Hepatic stellate cell (primary cell): ENCODE measurements around the gene SPESP1.
"Not testable (repeated sequence)": the region's sequence is repeated elsewhere in the genome, so short reads cannot be mapped to it uniquely, and the experiment has no call there.

ENCODE experiments used
- DNase-seq: peaks from one replicate; pipeline ENCODE4 v3.0.0; 2011; ENCODE audit warnings: low spot score

The SPESP1 gene

DNA sequence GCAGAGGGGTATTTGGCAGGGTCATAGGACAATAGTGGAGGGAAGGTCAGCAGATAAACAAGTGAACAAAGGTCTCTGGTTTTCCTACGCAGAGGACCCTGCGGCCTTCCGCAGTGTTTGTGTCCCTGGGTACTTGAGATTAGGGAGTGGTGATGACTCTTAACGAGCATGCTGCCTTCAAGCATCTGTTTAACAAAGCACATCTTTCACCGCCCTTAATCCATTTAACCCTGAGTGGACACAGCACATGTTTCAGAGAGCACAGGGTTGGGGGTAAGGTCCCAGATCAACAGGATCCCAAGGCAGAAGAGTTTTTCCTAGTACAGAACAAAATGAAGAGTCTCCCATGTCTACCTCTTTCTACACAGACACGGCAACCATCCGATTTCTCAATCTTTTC lies 33.4 kb downstream of the SPESP1 start:
- not testable (repeated sequence) for DNase-seq

DNA sequence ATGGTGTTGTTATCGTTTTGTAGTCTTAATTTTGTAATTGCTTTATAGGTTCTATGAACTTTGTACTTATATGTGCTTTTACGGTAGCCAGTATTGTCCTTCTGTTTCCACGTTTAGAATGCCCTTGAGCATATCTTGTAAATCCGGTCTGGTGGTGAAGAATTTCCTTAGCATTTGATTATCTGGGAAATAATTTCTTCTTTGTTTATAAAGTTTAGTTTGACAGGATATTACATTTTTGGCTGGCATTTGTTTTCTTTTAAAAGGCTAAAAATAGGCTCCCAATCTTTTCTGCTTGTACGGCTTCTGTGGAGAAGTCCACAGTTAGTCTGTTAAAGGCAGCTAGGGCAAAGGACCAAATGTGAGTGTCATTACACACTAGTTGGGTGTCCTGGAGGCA lies 36.7 kb downstream of the SPESP1 start:
- DNase-seq = no peak

DNA sequence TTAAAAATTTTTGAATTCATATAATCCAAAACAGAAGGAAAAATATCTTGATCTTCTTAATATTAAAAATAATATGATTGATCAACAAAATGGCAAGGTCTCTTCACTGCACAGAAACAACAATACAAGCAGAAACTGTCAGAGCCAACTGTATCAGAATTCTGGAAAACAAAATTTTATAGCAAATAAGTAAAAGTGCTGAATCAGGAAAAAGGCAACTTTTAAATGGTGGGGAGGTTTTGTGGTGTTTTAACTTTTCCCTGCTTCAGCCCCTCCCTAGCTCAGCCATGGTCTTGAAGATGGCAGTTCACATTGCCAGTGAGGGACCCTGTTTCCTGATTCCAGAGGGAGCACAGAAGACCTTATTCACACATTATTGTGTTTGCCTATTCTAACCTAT lies 37.6 kb downstream of the SPESP1 start:
- no peak for DNase-seq

DNA sequence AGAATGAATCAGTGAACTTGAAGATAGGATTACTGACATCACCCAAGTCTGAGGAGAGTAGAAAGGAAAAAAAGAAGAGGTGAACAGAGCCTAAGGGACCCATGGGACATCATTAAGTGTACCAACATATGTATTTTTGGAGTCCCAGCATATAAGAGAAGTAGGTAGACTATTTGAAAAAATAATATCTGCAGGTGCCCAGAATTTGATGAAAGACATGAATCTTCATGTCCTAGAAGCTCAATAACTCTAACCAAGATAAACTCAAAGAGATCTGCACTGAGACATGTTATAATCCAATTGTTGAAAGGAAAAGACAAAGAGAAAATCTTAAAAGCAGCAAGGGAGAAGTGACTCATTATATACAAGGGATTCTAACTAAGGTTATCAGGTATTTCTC lies 39.0 kb downstream of the SPESP1 start:
- DNase-seq = no peak

DNA sequence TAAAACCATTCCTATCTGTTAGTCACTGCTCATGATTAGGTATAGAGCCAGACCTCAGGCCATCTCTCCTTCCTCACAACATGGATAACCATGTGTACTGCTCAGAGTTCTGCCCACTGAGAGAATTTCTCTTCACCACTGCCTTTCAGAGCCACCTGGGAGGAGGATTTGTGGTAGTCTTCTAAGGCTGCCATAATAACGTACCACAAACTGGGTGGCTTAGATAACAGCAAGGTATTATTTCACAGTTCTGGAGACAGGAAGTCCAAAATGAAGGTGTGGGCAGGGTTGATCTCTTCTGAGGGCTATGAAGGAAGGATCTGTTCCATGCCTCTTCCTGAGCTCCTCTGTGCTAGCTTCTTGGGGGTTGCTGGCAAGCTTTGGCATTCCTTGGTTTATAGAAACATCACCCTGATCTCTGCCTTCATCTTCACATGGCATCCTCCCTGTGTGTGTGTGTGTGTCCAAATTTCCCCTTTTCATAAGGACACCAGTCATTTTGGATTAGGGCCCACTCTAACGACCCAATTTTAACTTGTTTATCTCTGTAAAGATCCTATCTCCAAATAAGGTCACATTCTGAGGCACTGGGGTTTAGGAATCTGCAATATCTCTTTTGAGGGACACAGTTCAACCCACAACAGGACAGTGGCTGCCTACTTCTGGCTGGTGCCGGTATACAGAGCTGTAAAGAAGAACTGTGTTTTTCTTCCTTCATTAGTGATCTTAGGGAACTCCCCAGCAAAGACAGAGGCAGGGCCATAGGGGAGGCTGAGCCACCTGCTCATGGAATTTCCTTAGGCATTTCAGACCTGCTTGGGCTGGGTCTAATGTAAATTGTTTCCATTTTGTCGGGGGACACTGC lies 42.1 kb downstream of the SPESP1 start:
- DNase-seq = no peak

DNA sequence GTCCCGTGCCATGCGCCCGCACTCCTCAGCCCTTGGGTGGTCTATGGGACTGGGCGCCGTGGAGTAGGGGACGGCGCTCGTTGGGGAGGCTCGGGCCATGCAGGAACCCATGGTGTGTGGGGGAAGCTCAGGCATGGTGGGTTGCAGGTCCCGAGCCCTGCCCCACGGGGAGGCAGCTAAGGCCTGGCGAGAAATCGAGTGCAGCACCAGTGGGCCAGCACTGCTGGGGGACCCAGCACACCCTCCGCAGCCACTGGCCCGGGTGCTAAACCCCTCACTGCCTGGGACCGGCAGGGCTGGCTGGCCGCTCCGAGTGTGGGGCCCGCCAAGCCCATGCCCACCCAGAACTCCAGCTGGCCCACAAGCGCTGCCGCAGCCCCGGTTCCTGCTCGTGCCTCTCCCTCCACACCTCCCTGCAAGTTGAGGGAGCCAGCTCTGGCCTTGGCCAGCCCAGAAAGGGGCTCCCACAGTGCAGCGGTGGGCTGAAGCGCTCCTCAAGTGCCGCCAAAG lies 45.4 kb downstream of the SPESP1 start:
- DNase-seq = not testable (repeated sequence)

DNA sequence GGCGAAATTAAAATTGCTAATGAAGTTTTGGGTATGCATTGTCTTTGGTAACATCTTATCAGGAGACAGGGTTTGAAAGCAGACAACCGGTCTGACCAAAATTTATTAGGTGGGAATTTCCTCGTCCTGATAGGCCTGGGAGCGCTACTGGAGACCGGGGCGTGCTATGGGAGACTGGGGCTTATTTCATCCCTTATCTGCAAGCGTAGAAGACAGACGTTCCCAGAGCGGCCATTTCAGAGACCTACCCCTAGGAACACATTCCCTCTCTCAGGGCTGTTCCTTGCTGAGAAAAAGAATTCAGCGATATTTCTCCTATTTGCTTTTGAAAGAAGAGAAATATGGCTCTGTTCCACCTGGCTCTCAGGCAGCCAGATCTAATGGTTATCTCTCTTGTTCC lies 47.1 kb downstream of the SPESP1 start:
- not testable (repeated sequence) for DNase-seq

DNA sequence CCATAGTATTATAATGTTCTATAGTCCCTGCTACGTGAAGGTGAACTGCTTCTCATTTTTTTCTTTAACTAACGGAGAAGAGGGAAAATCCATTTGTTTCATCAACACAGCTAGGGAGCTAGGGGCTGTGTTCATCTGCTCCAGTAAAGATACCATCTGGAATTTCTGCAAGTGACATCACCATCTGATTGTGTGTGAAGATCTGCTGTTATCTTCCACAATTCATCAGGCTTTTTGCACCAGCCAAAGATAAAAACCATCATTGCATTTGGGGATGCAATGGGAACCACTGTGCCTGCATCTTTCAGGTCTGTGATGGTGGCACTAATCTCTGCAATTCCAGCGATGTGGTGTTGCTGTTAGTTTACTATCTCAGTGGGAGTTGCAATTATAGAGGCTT lies 48.7 kb downstream of the SPESP1 start:
- no peak for DNase-seq

DNA sequence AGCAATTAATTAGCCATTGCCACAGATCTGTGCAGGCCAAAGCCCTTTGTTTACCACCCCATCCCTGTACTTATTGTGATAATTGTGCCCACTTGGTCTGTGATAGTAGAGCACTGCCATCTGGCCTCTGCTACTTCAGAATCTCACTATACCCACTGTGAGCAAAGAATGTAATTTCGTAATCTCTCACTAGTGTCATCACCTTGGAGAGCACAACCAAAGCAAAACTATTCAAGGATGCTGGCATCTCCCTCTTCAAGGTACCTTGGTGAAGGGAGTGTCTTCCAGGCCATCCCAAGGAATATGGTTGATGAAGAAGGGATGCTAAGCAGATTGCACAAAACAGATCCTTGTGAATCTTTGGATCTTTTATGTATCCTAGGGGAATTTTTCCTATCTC lies 49.5 kb downstream of the SPESP1 start:
- DNase-seq = no peak

DNA sequence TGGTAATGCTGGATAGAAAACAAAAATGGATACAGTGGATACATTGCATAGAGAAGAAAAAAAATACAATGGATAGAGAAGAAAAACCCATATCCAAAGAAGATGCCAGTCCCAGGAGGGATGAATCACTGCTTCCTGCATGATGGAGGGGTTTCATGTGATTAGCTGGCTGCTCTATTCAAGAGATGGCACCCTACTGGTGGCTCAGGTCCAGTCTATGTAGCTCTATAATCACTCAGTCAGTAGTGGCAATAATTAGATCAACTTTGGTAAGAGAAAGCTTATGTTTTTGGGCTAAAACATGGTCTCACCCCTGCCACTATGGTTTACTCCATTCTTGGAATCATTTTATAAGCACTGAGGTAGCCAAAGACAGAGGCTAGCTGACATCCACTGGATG lies 50.5 kb downstream of the SPESP1 start:
- no peak for DNase-seq

DNA sequence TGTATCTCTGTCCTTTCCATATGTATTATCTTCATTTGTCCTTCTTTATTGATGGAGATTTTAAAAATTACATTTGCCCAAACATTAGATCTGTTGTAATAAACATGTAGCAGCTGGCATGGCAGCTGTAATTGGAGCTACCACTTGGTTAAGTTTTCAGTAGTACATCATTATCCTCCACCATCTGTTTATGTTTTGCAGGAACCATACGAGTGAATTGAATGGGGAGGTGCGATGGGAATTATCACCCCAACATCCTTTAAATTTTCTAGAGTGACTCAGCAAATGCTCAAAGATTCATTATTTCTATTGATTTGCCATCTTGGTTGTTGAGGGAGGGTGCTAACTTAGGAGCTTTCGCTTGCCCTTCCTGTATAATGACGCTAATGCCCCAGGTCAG lies 51.6 kb downstream of the SPESP1 start:
- no peak for DNase-seq

DNA sequence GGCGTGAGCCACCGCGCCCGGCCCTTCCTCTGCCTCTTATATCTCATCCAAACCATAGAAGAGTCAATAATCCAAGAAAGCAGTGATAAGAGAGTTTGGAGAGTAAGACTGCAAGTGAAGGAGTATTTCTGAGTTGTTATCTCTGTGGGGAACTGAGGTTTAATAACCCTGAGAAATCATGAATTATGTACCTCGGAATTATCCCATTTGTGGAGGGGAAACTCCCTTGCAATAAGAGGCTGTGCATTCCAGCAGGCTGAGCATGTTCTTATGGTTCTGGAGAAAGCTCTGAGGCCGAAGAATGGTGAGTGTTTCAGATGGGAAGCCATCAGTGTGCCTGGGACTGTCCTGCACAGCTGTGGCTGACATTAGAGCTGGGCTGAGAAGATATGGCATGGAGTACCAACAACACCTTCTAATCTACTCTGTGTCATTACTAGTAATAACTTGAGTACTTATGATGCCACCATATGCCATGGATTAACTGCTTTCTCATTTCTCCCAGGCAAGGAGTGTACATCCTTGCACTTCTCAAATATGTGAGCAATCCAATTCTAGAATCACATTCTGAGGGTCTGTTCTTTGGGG lies 52.7 kb downstream of the SPESP1 start:
- no peak for DNase-seq

DNA sequence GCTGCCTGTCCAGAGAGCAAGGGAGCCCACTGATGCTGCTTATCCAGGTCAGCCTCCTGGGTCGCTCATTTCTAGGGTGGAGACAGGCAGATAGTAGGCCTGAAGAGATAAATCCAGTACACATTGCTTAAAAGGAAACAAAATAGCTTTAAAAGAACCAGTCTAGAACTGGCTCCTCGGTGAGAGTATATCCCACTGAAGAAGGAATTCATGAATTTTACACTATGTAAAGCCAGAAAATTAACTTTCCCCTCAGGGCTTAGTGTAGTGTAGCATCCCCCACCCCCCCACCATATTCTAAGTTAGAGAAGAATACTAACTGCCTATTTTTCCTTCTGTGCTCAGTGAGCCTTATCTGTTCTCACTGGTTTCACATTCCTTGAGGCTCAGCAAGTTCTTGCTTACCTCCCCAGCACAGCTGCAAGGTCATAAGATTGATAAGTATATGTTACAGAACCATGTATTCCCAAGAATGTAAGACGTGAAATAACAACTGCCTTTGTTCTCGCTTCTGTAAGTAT lies 53.7 kb downstream of the SPESP1 start:
- no peak for DNase-seq

DNA sequence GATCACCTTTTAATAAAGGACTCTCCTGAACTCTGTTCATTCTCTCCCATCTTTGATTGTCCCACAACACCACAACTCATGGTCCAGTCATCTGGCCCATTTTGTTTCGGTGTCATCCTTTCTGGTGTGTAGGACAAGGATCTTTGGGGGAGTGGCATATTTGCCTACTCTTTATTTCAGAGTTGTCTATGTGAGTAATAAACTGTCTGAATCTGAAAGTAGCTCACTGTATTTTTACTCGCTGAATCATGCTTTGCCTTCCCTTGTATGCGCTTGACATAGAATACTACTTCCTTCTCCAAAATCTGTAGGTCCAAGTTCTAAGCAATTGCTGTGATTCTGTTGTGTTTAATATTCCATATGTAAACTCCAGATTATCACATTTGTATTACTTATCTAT lies 54.3 kb downstream of the SPESP1 start:
- DNase-seq = no peak

DNA sequence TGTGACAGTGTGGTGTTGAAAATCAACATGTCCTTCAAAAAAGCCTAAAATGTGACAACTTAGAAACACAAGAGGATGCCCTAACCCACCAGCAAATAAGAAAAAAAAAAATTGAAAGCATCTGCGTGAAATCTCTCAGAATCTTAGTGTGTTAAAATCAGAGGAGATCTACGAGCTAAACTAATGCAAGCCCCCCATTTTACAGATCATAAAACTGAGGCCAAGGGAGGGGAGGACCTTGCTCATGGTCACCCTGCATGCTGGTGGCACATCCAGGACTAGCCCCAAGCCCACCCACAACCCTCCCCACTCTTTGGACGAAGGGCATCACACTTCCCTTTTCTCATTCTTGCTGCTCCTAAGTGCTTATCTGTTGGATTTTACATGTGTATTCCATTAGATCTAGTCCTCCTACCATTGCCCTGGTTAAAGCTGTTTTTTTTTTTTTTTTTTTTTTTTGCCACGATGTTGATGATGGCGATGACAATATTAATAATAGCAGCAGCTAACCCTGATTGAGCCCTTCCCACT lies 55.1 kb downstream of the SPESP1 start:
- DNase-seq = no peak

DNA sequence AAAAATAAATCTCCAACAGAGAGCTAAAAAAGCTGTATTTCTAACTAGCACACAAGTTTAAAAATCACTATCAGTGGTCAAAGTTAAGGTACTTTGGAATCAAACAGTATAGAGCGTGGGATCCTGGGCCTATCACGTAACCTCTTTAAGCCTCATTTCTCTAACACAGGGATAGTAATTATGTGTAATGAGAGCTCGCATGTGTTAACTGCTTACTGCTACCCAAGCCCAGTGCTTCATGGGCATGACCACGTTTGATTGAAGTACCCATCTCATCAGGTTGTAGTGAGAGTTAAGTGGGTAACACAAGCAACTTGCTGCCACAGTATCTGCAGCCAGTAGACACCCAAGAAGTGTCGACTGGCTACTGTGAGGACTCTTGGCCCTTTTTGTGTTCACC lies 56.0 kb downstream of the SPESP1 start:
- DNase-seq = no peak

DNA sequence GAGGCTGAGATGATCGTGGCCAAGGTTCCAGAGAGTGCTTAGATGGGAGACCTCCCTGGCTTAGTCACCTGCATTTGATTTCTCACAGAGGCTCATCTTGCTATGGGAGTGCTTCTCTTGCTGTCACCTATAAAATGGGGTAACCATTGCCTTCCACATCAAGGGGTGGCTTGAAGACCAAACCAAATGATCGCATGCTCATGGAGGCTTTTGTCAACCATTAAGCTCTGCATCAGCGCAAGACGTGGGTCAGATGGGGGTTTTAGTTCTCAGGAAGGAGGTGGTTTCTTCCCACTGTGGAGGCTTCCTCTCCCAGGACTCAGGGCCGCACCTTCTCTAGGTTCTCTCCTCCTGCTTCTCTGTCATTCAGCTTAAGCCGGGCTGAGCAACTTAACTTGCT lies 56.8 kb downstream of the SPESP1 start:
- no peak for DNase-seq

DNA sequence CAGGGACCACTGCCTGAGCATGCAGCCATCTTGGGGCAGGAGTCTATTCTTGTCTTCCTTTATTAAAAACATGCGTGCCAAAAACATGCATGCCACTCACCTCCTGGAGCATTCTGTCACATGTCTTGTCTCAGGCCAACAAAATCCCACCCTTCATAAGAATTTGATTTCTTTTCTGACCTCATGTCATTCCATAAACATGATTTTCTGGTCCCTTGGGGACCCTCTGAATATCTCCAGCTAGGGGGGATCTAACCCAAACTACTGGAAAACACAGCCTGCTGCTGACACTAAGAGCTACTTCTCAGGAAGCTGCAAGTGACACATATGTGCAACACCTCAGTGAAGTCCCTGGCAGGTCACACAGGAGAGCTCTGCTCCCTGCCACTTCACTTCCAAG lies 57.4 kb downstream of the SPESP1 start:
- no peak for DNase-seq

DNA sequence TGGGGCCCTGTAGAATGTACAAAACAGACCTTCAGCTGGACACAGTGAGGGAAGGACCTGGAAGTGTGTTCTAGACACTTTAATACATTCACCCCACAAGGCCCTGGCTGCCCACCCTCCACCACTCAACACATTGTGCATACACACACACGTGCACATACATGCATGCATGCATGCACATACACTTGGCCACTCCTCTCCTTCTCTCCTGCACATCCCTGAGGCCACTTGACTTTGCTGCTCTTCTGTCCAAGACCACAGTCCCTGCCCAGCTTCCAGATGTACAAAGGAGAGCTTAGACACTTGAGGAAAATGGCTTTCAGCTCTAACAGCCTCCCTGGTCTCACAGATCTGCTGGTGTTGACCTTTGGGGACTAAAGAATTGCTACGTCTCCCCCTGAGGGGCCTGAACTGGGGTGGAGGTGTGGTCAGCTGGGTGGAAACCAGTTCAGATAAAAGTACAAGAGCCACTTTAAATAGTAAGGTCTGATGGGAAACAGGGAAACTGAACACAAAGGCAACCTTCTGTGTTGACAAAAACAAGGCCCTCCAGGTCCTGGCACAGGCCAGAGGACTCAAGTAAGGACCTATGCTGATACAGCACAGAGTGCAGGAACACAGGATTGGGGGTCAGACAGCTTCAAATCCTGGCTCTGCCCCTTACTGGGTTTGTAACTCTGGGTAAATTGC lies 59.4 kb downstream of the SPESP1 start:
- DNase-seq = no peak

DNA sequence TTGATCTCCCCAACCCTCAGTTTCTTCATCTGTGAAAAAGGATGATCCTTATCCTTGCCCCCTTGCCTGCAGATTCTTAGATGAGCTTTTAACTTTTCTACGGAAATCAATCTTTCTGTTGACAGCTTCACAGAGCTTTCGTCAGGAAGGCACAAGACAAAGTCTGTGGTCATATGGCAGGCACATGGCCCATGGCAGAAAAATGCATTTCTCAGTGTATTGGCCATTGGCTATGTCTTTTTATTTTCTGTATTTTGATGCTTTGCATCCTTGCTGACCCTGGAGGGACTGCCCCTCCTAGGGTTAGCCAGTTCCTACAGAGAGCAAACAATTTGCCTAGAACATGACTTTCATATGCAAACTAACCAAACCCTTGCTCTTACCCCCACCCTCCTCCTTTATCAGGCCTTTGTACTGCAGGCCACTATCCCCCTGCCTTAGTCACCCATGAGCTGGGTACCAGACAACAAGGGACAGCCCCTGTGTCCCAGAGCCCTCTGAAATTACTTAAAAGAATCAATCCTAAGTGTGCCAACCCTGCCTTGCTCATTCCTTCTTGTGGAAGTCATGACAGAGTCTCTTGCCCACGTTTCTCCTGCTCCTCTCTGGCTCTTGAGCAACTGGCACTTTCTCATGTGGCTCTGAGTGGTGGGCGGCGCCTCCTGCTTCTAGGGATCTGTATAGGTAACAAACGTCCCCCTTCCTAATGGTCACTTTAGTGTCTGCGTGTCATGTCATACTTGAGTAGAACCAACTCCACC lies 60.1 kb downstream of the SPESP1 start:
- DNase-seq = no peak

DNA sequence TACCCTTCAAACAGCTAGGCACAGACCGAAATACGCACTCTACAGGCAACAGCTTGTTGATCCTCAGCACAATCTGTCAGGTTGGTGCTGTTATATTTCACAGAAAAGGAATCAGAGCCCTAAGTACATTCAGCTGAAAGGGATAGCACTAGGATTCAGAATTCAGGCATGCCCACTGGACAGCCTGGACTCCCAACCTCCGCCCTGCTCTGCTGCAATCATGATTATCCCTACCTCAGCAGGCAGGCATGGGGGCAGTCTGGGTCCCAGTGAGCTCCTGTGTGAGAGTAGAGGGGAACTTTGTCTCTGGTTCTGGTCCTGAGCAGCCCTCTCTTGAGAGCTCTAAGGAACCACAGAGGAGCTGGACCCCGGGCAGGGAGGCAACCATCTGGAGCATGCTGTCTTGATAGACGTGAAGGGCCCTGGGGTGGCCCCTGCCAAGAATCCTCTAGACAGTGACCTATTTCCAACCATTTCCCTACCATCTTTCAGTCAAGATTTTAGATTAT lies 60.7 kb downstream of the SPESP1 start:
- no peak for DNase-seq

DNA sequence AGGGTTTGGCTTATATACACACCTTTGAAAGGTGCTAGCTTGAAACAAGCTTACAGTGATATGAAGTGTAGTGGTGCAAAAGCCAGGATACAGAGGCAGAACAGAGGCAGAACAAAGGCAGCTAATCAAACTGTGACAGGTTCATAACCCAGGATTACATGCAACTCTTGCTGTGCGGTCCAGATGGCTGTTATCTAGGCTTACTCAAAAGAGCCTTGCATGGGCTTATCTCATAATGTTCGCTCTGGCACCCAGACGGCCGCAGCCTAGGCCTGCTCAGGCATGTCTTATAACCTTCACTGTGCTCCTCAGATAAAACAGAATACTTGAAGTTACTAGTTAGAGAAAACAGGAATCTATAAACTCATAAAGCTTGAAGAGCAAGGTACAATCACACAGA lies 61.4 kb downstream of the SPESP1 start:
- no peak for DNase-seq
